Keratinocyte (primary cell): ENCODE data around the gene RAB40A. TPM values are rescaled to one million over a fixed set of nuclear protein-coding genes. Genes with fewer than 3 reads are reported as not detected.

Experiments used
- DNase-seq: peaks from one replicate; pipeline ENCODE4 v3.0.0-alpha.2; 2011; ENCODE audit warnings: low read depth, missing footprints, low spot score
- FAIRE-seq: peaks from 2 replicates; lab custom pipeline; 2011; peaks lifted over from hg19 to GRCh38; lab: Jason Lieb, UNC
- H2AFZ ChIP-seq: 2 replicates; pipeline ENCODE4 v1.6.0; 2012; ENCODE audit warnings: low read length, control low read depth, inconsistent platforms; ENCODE audit not compliant: control insufficient read depth
- H3K27ac ChIP-seq: 2 replicates; pipeline ENCODE4 v1.5.1; 2011; ENCODE audit warnings: low read length; ENCODE audit not compliant: control insufficient read depth, insufficient read depth
- H3K27me3 ChIP-seq: 3 replicates; pipeline ENCODE4 v1.6.0; 2011; ENCODE audit warnings: low read length; ENCODE audit not compliant: control insufficient read depth, insufficient read depth; ENCODE audit errors: extremely low read depth
- H3K36me3 ChIP-seq, 2 experiments: 2 replicates in 1 of 2; 3 replicates in 1 of 2; pipeline ENCODE4 v1.5.1; 2011; ENCODE audit warnings: low read length in 2 of 2, mild to moderate bottlenecking in 1 of 2; ENCODE audit not compliant: control insufficient read depth in 2 of 2, insufficient read depth in 2 of 2; ENCODE audit errors: extremely low read depth in 1 of 2
- H3K4me1 ChIP-seq: 3 replicates; pipeline ENCODE4 v1.5.1; 2011; ENCODE audit warnings: low read length; ENCODE audit not compliant: control insufficient read depth, insufficient read depth; ENCODE audit errors: extremely low read depth
- H3K4me2 ChIP-seq: 3 replicates; pipeline ENCODE4 v1.6.0; 2011; ENCODE audit warnings: low read depth, low read length; ENCODE audit not compliant: control insufficient read depth, insufficient read depth; ENCODE audit errors: extremely low read depth
- H3K4me3 ChIP-seq, 3 experiments: fragments of 200-600 bp in 1 of 3; sonication (generic) in 1 of 3; 2 replicates in 2 of 3; 3 replicates in 1 of 3; pipeline ENCODE4 v1.5.1; 2011 to 2016; ENCODE audit warnings: low read length in 3 of 3, mild to moderate bottlenecking in 3 of 3, control low read depth in 2 of 3, inconsistent platforms in 1 of 3, low read depth in 1 of 3, mixed read lengths in 1 of 3, mixed run types in 1 of 3, moderate library complexity in 1 of 3; ENCODE audit not compliant: control insufficient read depth in 2 of 3, insufficient read depth in 2 of 3; ENCODE audit errors: extremely low read depth in 1 of 3
- H3K79me2 ChIP-seq: 2 replicates; pipeline ENCODE4 v1.6.0; 2012; ENCODE audit warnings: low read length; ENCODE audit not compliant: control insufficient read depth, insufficient read depth
- H3K9ac ChIP-seq: 3 replicates; pipeline ENCODE4 v1.6.0; 2011; ENCODE audit warnings: low read length; ENCODE audit not compliant: control insufficient read depth, insufficient read depth; ENCODE audit errors: extremely low read depth
- H3K9me1 ChIP-seq: 3 replicates; pipeline ENCODE4 v1.6.0; 2011; ENCODE audit warnings: low read length; ENCODE audit not compliant: control insufficient read depth, insufficient read depth; ENCODE audit errors: extremely low read depth
- H3K9me3 ChIP-seq: 2 replicates; pipeline ENCODE4 v1.5.1; 2012; ENCODE audit warnings: low read depth, low read length; ENCODE audit not compliant: control insufficient read depth
- H4K20me1 ChIP-seq: 3 replicates; pipeline ENCODE4 v1.6.0; 2011; ENCODE audit warnings: low read length; ENCODE audit not compliant: control insufficient read depth, insufficient read depth; ENCODE audit errors: extremely low read depth
- CTCF ChIP-seq, 3 experiments: IDR thresholded peaks in 1 of 3; conservative IDR thresholded peaks in 1 of 3; optimal IDR thresholded peaks in 1 of 3; 2 replicates in 2 of 3; 3 replicates in 1 of 3; pipeline versions ENCODE3 to v1.5.1; 2011; ENCODE audit warnings: low read length in 3 of 3, mild to moderate bottlenecking in 3 of 3, moderate library complexity in 2 of 3, control low read depth in 1 of 3, inconsistent platforms in 1 of 3; ENCODE audit not compliant: insufficient read depth in 2 of 3; ENCODE audit errors: extremely low read depth in 1 of 3
- EZH2 ChIP-seq: IDR thresholded peaks from one replicate; pipeline ENCODE4 v1.6.1; 2012; ENCODE audit warnings: inconsistent platforms, mild to moderate bottlenecking, low read length, moderate library complexity
- dilution Hi-C: fragments of 300-500 bp; cut with MboI; formaldehyde crosslinking; loops from one replicate; pipeline ENCODE4 v1.7.0; 2020; ENCODE audit warnings: low sequenced_read_pairs; ENCODE audit not compliant: extremely low pct_ligation_motif_present
- polyA minus RNA-seq, 3 experiments: library from RNA; depleted of rRNA, polyadenylated mRNA; stranded (reverse); fragments of >200 nt; gene quantifications; 1 replicate in 1 of 3; 2 replicates in 1 of 3; 3 replicates in 1 of 3; pipeline ENCODE4 v1.2.3, GENCODE V29; 2011
- polyA plus RNA-seq, 5 experiments: library from polyadenylated mRNA; depleted of rRNA in 3 of 5; stranded (reverse) in 3 of 5; stranded (forward) in 1 of 5; unstranded in 1 of 5; fragments of >200 nt; gene quantifications; 1 replicate in 1 of 5; 2 replicates in 3 of 5; 3 replicates in 1 of 5; pipeline versions ENCODE4 v1.2.1 to v1.2.3, GENCODE V29; 2011 to 2012; ENCODE audit warnings: missing spikeins in 2 of 5, low read depth in 1 of 5, low replicate concordance in 1 of 5

Gene RAB40A
- polyA plus RNA-seq (0.02 to 0.63 TPM (median 0.33 TPM) in 3 replicates), polyA minus RNA-seq (0.77 to 1.7 TPM in 2 of 3 replicates, not detected in the other)
- polyA plus RNA-seq (2011; ENCODE audit: low read depth) = not detected
- 0.16 and 0.29 TPM in 2 replicates for polyA plus RNA-seq (2011; cell fraction: cytosol; rRNA removed)
- 1.7 and 2.2 TPM in 2 replicates for polyA plus RNA-seq (2011; cell fraction: nucleus; rRNA removed)
- polyA plus RNA-seq (2012; ENCODE audit: low replicate concordance) = 0.06 and 0.23 TPM in 2 replicates
- not detected for polyA minus RNA-seq (2011; cell fraction: cytosol; rRNA and poly(A)+ RNA removed)
- 1.3 and 1.8 TPM in 2 replicates for polyA minus RNA-seq (2011; cell fraction: nucleus; rRNA and poly(A)+ RNA removed)

GRCh38 chrX:103519389-103519788 is at the start of gene RAB40A:
RAB40A (minus strand) TSS chrX:103519489; CDS start chrX:103500756, 18,733 bp downstream.
- Histone ChIP-seq H3K9ac (no peak within 1 kb of the TSS), H3K4me3 (no peak within 1 kb of the TSS), H3K27me3 (peaks cover under 1% of the 10 kb centered on the region), H3K79me2 (no peaks in the 10 kb centered on the region), H3K27ac (no peak within 1 kb of the TSS), H2AFZ (no peak within 1 kb of the TSS), H3K9me1 (no peaks in the 10 kb centered on the region), H3K36me3 (no peaks in the 10 kb centered on the region), H3K9me3 (no peaks in the 10 kb centered on the region), H3K4me1 (no peaks in the 10 kb centered on the region), H4K20me1 (no peaks in the 10 kb centered on the region), H3K4me2 (no peak within 1 kb of the TSS)
- TF ChIP-seq CTCF (optimal IDR thresholded peaks at IDR 0.05 in 1 of 3, IDR thresholded peaks at IDR 0.05 in 1 of 3, conservative IDR thresholded peaks at IDR 0.05 in 1 of 3; ENCODE audit: extremely low read depth in 1 of 3, insufficient read depth in 2 of 3, low read length in 3 of 3) (no peak), EZH2 (no peak)
- DNase-seq (no peak), FAIRE-seq (no peak)
- dilution Hi-C loops = no loop called here

- Histone ChIP-seq H3K36me3 (no peaks in the 10 kb centered on the region), H3K4me1 (peaks cover 21% of the 10 kb centered on the region), H2AFZ (no peak overlapping the region), H3K4me2 (no peak overlapping the region), H3K9me1 (no peaks in the 10 kb centered on the region), H3K9me3 (no peaks in the 10 kb centered on the region), H3K79me2 (no peaks in the 10 kb centered on the region), H3K4me3 (no peak overlapping the region), H4K20me1 (no peaks in the 10 kb centered on the region), H3K9ac (no peak overlapping the region), H3K27me3 (no peaks in the 10 kb centered on the region), H3K27ac (no peak overlapping the region)
- FAIRE-seq = peak; percentile 79
- dilution Hi-C loops = no loop called here
- no peak for TF ChIP-seq EZH2
- TF ChIP-seq CTCF (optimal IDR thresholded peaks at IDR 0.05 in 1 of 3, IDR thresholded peaks at IDR 0.05 in 1 of 3, conservative IDR thresholded peaks at IDR 0.05 in 1 of 3; ENCODE audit: extremely low read depth in 1 of 3, insufficient read depth in 2 of 3, low read length in 3 of 3) = no peak
- DNase-seq = peak; percentile 33
Observed at GRCh38 chrX:103565752-103566151, 46.5 kb upstream of the RAB40A start.
